ENCODE data around the gene NFKBIE. TPM values are rescaled to one million over a fixed set of nuclear protein-coding genes. Genes with fewer than 3 reads are reported as not detected.
A peak's percentile ranks its signal among the peaks of the same experiment; 100 is the strongest.

Gene NFKBIE
- total RNA-seq, 1 donor from 2014 or later = 7.2 TPM

GRCh38 chr6:44226368-44227147, 38.8 kb downstream of the NFKBIE start:
- no peak for DNase-seq

- DNase-seq = no peak
Measured at GRCh38 chr6:44225579-44226325, 39.6 kb downstream of the NFKBIE start.

- DNase-seq = no peak
Measured at GRCh38 chr6:44224965-44225305, 40.4 kb downstream of the NFKBIE start.

GRCh38 chr6:44224029-44224964, 41.1 kb downstream of the NFKBIE start:
- DNase-seq = no peak

GRCh38 chr6:44223319-44224028, 41.9 kb downstream of the NFKBIE start, which contains the start of gene SLC29A1:
Gene SLC29A1, plus strand, starts transcription at chr6:44223595. Its CDS starts 3,719 bp downstream, at chr6:44227314.
- peak; percentile 39 for DNase-seq

GRCh38 chr6:44222486-44223318, 42.6 kb downstream of the NFKBIE start:
- no peak for DNase-seq

GRCh38 chr6:44221961-44222335, 43.4 kb downstream of the NFKBIE start:
- DNase-seq = no peak

GRCh38 chr6:44221291-44221960, 43.9 kb downstream of the NFKBIE start:
- DNase-seq = peak; percentile 29

GRCh38 chr6:44220913-44221290, 44.4 kb downstream of the NFKBIE start:
- DNase-seq = no peak

GRCh38 chr6:44219815-44220784, 45.3 kb downstream of the NFKBIE start:
- no peak for DNase-seq

- DNase-seq = peak; percentile 49
Measured at GRCh38 chr6:44219053-44219814, 46.1 kb downstream of the NFKBIE start.

- no peak for DNase-seq
Measured at GRCh38 chr6:44217332-44218143, 47.8 kb downstream of the NFKBIE start.

GRCh38 chr6:44216677-44217331, 48.5 kb downstream of the NFKBIE start, which contains the start of gene MYMX:
Gene MYMX, plus strand, starts transcription at chr6:44216926. Its CDS starts 546 bp downstream, at chr6:44217472.
- peak; percentile 18 for DNase-seq

GRCh38 chr6:44214307-44214706, 51.0 kb downstream of the NFKBIE start:
- no peak for DNase-seq

GRCh38 chr6:44211284-44211683, 54.1 kb downstream of the NFKBIE start:
- no peak for DNase-seq

Measured in skin of body (tissue), 2 donors.